ENCODE results near the gene BCL11B. TPM values are rescaled to one million over a fixed set of nuclear protein-coding genes. Genes with fewer than 3 reads are reported as not detected.

BCL11B gene
- total RNA-seq, 1 donor from 2014 or later, result 11.5 TPM

DNA sequence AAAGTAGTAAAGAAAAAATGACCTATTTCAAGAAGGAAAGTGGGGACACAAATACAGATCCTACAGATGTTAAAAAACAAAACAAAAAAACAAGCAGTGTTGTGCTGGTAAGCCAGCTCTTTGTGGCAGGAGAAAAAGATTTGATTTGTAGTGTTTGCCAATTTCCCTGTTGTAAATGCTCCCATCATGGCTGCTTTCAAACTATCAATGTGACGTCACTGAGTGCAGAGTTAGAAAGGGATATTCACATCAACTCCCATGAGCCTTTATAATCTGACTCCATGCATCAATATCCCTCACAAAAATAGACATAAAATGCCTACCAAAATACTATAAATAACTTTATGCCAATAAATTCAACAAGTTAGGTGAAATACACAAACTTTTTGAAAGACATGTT, 32.2 kb upstream of the BCL11B start:
- no peak overlapping the region for H3K27ac ChIP-seq
- intact Hi-C loops (cut with DNase I), result no loop called here
- DNase-seq (ENCODE audit: extremely low spot score in 2 of 2), result no peak
- H3K9me3 ChIP-seq, result no peaks in the 10 kb centered on the region
- H3K4me1 ChIP-seq, result no peaks in the 10 kb centered on the region
- no peak for TF ChIP-seq POLR2AphosphoS5 (IDR thresholded peaks at IDR 0.05; ENCODE audit: insufficient read depth in 1 of 2, low read depth in 1 of 2)
- TF ChIP-seq, protein P1, sequence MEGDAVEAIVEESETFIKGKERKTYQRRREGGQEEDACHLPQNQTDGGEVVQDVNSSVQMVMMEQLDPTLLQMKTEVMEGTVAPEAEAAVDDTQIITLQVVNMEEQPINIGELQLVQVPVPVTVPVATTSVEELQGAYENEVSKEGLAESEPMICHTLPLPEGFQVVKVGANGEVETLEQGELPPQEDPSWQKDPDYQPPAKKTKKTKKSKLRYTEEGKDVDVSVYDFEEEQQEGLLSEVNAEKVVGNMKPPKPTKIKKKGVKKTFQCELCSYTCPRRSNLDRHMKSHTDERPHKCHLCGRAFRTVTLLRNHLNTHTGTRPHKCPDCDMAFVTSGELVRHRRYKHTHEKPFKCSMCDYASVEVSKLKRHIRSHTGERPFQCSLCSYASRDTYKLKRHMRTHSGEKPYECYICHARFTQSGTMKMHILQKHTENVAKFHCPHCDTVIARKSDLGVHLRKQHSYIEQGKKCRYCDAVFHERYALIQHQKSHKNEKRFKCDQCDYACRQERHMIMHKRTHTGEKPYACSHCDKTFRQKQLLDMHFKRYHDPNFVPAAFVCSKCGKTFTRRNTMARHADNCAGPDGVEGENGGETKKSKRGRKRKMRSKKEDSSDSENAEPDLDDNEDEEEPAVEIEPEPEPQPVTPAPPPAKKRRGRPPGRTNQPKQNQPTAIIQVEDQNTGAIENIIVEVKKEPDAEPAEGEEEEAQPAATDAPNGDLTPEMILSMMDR (IDR thresholded peaks at IDR 0.05), result no peak
- TF ChIP-seq POLR2A (IDR thresholded peaks at IDR 0.05), result no peak
- H3K36me3 ChIP-seq, result no peaks in the 10 kb centered on the region
- no peaks in the 10 kb centered on the region for H3K27me3 ChIP-seq
- no peak overlapping the region for H3K4me3 ChIP-seq

DNA sequence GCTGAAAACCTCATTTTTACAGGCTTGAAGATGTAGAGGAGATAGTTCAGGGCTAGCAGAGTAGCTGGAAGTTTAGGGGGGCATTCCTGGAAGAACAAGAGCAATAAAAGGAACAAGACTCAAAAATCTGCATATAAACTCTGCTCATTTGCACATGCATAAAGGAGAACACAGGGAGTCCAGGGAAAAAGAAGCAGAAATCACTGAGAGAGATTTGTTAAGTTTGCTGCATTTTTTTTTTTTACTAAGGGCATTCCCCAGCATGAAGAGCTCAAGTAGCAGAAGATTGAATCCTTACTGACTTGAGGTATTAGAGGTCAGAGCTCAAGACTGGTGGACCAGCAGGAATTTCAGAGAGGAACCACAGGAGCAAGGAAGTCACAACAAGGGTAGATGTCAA, 28.2 kb upstream of the BCL11B start:
- Histone ChIP-seq H3K27me3 (no peaks in the 10 kb centered on the region), H3K36me3 (no peaks in the 10 kb centered on the region), H3K4me3 (no peak overlapping the region), H3K4me1 (no peaks in the 10 kb centered on the region), H3K27ac (no peak overlapping the region), H3K9me3 (no peaks in the 10 kb centered on the region)
- no peak for DNase-seq (ENCODE audit: extremely low spot score in 2 of 2)
- intact Hi-C loops (cut with DNase I), result no loop called here
- no peak for TF ChIP-seq POLR2AphosphoS5 (IDR thresholded peaks at IDR 0.05; ENCODE audit: insufficient read depth in 1 of 2, low read depth in 1 of 2)

DNA sequence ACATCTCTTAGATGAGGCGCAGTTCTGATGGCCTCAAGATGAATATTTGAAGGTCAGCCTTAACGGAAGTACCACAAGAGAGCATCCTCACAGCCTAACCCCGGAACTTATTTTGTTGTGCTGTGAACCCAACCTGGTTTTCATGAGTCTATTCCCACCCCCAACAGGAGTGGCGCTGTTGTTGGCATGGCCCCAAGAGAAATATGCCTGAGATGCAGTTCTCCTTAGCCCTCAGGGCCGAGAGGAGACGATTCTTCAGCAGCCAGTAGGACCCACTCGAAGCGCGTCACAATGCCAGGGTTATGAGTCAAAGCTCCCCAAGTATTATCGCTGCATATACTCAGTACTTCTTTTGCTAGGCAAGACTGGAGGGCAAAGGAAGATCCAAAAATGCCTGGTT, 24.5 kb upstream of the BCL11B start:
- no peaks in the 10 kb centered on the region for H3K4me1 ChIP-seq
- intact Hi-C loops (cut with DNase I), result no loop called here
- no peak overlapping the region for H3K4me3 ChIP-seq
- no peaks in the 10 kb centered on the region for H3K9me3 ChIP-seq
- H3K36me3 ChIP-seq, result no peaks in the 10 kb centered on the region
- no peaks in the 10 kb centered on the region for H3K27me3 ChIP-seq
- TF ChIP-seq POLR2AphosphoS5 (IDR thresholded peaks at IDR 0.05; ENCODE audit: insufficient read depth in 1 of 2, low read depth in 1 of 2), result no peak
- TF ChIP-seq, protein P1 (IDR thresholded peaks at IDR 0.05), result no peak
- no peak for TF ChIP-seq POLR2A (IDR thresholded peaks at IDR 0.05)
- no peak overlapping the region for H3K27ac ChIP-seq
- peak in 1 of 2 donors; percentile 70 for DNase-seq (ENCODE audit: extremely low spot score in 2 of 2)

DNA sequence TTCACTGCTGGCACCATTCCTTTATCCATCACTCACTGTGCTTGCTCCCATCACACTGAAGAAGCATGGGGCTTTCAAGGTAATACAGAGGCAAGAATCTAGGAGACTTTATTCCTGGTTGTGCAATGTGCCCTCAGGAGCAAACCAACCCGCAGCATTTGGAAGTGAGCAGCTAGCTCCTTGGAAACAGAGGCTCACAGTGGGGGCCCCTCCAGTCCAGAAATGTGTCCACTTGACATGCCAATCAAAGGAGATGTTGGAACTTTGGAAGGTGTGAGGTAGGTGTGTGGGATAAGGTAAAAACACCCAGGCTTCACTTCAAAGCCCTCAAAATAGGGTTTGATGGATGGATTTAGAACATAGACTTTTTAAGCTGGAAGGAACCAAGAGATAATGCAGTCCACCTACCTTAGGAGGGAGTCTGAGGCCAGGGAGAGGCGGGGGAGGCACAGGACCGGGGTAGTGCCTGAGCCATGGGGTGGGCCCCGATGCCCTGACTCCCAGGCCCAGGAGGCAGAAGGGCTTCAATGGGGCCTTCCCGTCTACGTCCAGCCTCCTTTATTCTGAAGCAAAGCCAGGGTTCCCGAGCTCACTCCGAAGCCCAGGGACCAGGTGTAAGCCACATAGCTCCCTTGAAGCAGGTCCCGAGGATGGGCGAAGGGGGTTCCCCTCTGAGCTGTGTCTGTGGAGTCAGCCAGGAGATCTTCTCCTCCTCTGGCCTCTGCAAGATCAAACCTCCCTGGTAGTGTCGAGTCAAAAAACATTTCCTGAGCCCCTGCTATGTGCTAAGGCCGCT, 17.6 kb upstream of the BCL11B start:
- intact Hi-C loops (cut with DNase I), result no loop called here
- no peak for TF ChIP-seq POLR2A (IDR thresholded peaks at IDR 0.05)
- no peak for TF ChIP-seq POLR2AphosphoS5 (IDR thresholded peaks at IDR 0.05; ENCODE audit: insufficient read depth in 1 of 2, low read depth in 1 of 2)
- TF ChIP-seq, protein P1 (IDR thresholded peaks at IDR 0.05), result no peak
- H3K36me3 ChIP-seq, result no peaks in the 10 kb centered on the region
- no peak for DNase-seq (ENCODE audit: extremely low spot score in 2 of 2)
- no peak overlapping the region for H3K27ac ChIP-seq
- no peaks in the 10 kb centered on the region for H3K9me3 ChIP-seq
- H3K27me3 ChIP-seq, result no peaks in the 10 kb centered on the region
- no peak overlapping the region for H3K4me3 ChIP-seq
- no peaks in the 10 kb centered on the region for H3K4me1 ChIP-seq

DNA sequence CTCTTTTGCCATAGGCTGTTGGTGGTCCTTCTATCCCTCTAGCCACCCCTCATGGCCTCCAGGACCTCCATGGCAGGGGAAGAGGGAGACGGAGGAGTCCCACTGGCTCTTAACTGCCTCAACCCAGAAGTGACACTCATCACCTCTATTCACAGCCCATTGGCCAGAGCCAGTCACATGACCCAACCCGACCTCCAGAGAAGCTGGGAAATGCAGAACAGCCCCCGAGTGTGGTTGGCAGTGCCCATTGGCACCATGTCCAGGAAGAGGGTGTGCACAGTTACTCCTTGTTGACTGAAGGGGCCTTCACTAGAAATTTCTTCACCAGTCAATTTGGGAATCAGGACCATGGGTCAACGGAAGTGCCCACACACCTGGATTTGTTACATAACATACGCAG, 17.0 kb upstream of the BCL11B start:
- intact Hi-C loops (cut with DNase I), result no loop called here
- Histone ChIP-seq H3K9me3 (no peaks in the 10 kb centered on the region), H3K27ac (no peak overlapping the region), H3K27me3 (no peaks in the 10 kb centered on the region), H3K4me3 (no peak overlapping the region), H3K36me3 (no peaks in the 10 kb centered on the region), H3K4me1 (no peaks in the 10 kb centered on the region)
- no peak for TF ChIP-seq POLR2AphosphoS5 (IDR thresholded peaks at IDR 0.05; ENCODE audit: insufficient read depth in 1 of 2, low read depth in 1 of 2)
- TF ChIP-seq, protein P1 (IDR thresholded peaks at IDR 0.05), result no peak
- no peak for TF ChIP-seq POLR2A (IDR thresholded peaks at IDR 0.05)
- DNase-seq (ENCODE audit: extremely low spot score in 2 of 2), result peak in 1 of 2 donors; percentile 52

Data from vagina (tissue), 2 donors.